B cell (primary cell): ENCODE data around the gene PARP12. TPM values are rescaled to one million over a fixed set of nuclear protein-coding genes. Genes with fewer than 3 reads are reported as not detected.

ENCODE experiments used
- ATAC-seq: fragments of 200-7000 bp; cut with Tn5 transposase; one replicate; pipeline ENCODE4 v1.10.0; 2021; ENCODE audit warnings: low read depth, mild to moderate bottlenecking, moderate number of reproducible peaks, moderate library complexity
- CTCF ChIA-PET: fragments of 350-600 bp; sonication (Branson Sonifier 250); formaldehyde crosslinking; loops from one replicate; lab custom pipeline; 2021; ENCODE audit warnings: antibody characterized with exemption, inconsistent platforms; lab: Charles Lee
- POLR2A ChIA-PET: fragments of 350-600 bp; sonication (Branson Sonifier 250); formaldehyde crosslinking; loops from one replicate; lab custom pipeline; 2021; ENCODE audit warnings: antibody characterized with exemption; lab: Charles Lee
- DNase-seq: peaks from one replicate; pipeline ENCODE4 v3.0.0; 2013
- H2AFZ ChIP-seq: 2 replicates; pipeline ENCODE4 v1.6.1; 2012; ENCODE audit warnings: mild to moderate bottlenecking, low read depth, low read length; ENCODE audit not compliant: insufficient read depth, poor library complexity, severe bottlenecking
- H3K27ac ChIP-seq, 2 donors: 1 replicate in 1 of 2; 2 replicates in 1 of 2; pipeline ENCODE4 v1.5.1; 2012 to 2013; ENCODE audit warnings: low read length in 2 of 2, mild to moderate bottlenecking in 2 of 2, moderate library complexity in 1 of 2
- H3K27me3 ChIP-seq, 4 experiments: fragments of 200-600 bp in 1 of 4; sonication (generic) in 1 of 4; replicated peaks in 1 of 4; 1 replicate in 2 of 4; 2 replicates in 2 of 4; pipeline versions ENCODE4 v1.6.1 to v1.7.0; 2013 to 2016; ENCODE audit warnings: low read length in 3 of 4, mild to moderate bottlenecking in 2 of 4, mixed read lengths in 1 of 4, moderate library complexity in 1 of 4; ENCODE audit not compliant: insufficient read depth in 4 of 4, control insufficient read depth in 3 of 4; ENCODE audit errors: control extremely low read depth in 1 of 4
- H3K36me3 ChIP-seq, 2 experiments: replicated peaks in 1 of 2; 1 replicate in 1 of 2; 2 replicates in 1 of 2; pipeline versions ENCODE4 v1.6.1 to v1.7.1; 2013; ENCODE audit warnings: low read length in 1 of 2; ENCODE audit not compliant: insufficient read depth in 2 of 2, control insufficient read depth in 1 of 2; ENCODE audit errors: control extremely low read depth in 1 of 2, extremely low read depth in 1 of 2
- H3K4me1 ChIP-seq, 2 donors: fragments of 200-600 bp in 1 of 2; sonication (generic) in 1 of 2; 1 replicate in 1 of 2; 2 replicates in 1 of 2; pipeline versions ENCODE4 v1.5.1 to v1.6.1; 2013 to 2017; ENCODE audit warnings: low read length in 2 of 2; ENCODE audit not compliant: control insufficient read depth in 2 of 2, insufficient read depth in 2 of 2
- H3K4me2 ChIP-seq: replicated peaks from 2 replicates; pipeline ENCODE3; 2012; ENCODE audit warnings: mild to moderate bottlenecking, low read depth, low read length; ENCODE audit not compliant: poor library complexity, severe bottlenecking
- H3K4me3 ChIP-seq, 5 experiments: fragments of 200-600 bp in 1 of 5; sonication (generic) in 1 of 5; 1 replicate in 3 of 5; 2 replicates in 2 of 5; pipeline versions ENCODE4 v1.5.1 to v1.7.0; 2011 to 2016; ENCODE audit warnings: low read length in 4 of 5, mild to moderate bottlenecking in 4 of 5, low read depth in 2 of 5, control low read depth in 1 of 5, moderate library complexity in 1 of 5; ENCODE audit not compliant: insufficient read depth in 1 of 5; ENCODE audit errors: control extremely low read depth in 1 of 5, extremely low read depth in 1 of 5
- H3K79me2 ChIP-seq: fragments of 200-600 bp; sonication (generic); one replicate; pipeline ENCODE4 v1.6.0; 2016; ENCODE audit warnings: low read length; ENCODE audit not compliant: control insufficient read depth, insufficient read depth
- H3K9ac ChIP-seq: fragments of 200-600 bp; sonication (generic); 2 replicates; pipeline ENCODE4 v1.6.1; 2017; ENCODE audit warnings: mild to moderate bottlenecking, low read length, moderate library complexity
- H3K9me3 ChIP-seq, 3 donors: one replicate each; pipeline versions ENCODE4 v1.6.1 to v1.7.1; 2013; ENCODE audit warnings: low read length in 2 of 3; ENCODE audit not compliant: control insufficient read depth in 2 of 3, insufficient read depth in 1 of 3; ENCODE audit errors: control extremely low read depth in 1 of 3
- H4K20me1 ChIP-seq: 2 replicates; pipeline ENCODE4 v1.6.0; 2012; ENCODE audit warnings: mild to moderate bottlenecking, low read length; ENCODE audit not compliant: insufficient read depth, control insufficient read depth, poor library complexity, severe bottlenecking
- H3K27ac Mint-ChIP-seq: one replicate; pipeline ENCODE4 v1.8.0; 2021; ENCODE audit warnings: mixed read lengths
- H3K27me3 Mint-ChIP-seq: one replicate; pipeline ENCODE4 v1.8.0; 2021; ENCODE audit warnings: mixed read lengths
- H3K4me1 Mint-ChIP-seq: one replicate; pipeline ENCODE4 v1.8.0; 2021; ENCODE audit warnings: mixed read lengths
- H3K4me3 Mint-ChIP-seq: one replicate; pipeline ENCODE4 v1.8.0; 2021; ENCODE audit warnings: mixed read lengths
- H3K9me3 Mint-ChIP-seq: one replicate; pipeline ENCODE4 v1.8.0; 2022; ENCODE audit warnings: mixed read lengths; ENCODE audit not compliant: insufficient read depth
- EZH2 ChIP-seq: IDR thresholded peaks from 2 replicates; pipeline ENCODE4 v1.6.1; 2012; ENCODE audit warnings: borderline replicate concordance, low read depth, mild to moderate bottlenecking, moderate library complexity, low read length; ENCODE audit not compliant: insufficient read depth, poor library complexity, severe bottlenecking
- WGBS: methylation state at CpG from one replicate; pipeline ENCODE4 v1.1.5; 2013; ENCODE audit warnings: missing lambda C conversion rate; ENCODE audit not compliant: insufficient coverage; 5-methylcytosine and 5-hydroxymethylcytosine counted together
- intact Hi-C: fragments of 100-400 bp; cut with micrococcal nuclease; formaldehyde crosslinking; loops from one replicate; pipeline ENCODE4 v1.10.0; 2022
- polyA plus RNA-seq: library from polyadenylated mRNA; depleted of rRNA; stranded (reverse); fragments of >200 nt; gene quantifications from 2 replicates; pipeline ENCODE4 v1.2.3, GENCODE V29; 2012
- total RNA-seq, 2 donors: library from RNA; stranded (reverse); fragments of 120-200 nt in 1 of 2; gene quantifications; 1 replicate in 1 of 2; 2 replicates in 1 of 2; pipeline versions ENCODE4 v1.2.3 to v1.2.4, GENCODE V29; 2013 to 2022
- TF ChIP-seq, protein P1 (sequence below): fragments of 200-600 bp; IDR thresholded peaks from one replicate; pipeline ENCODE4 v1.8.0; 2022; ENCODE audit warnings: antibody characterized with exemption, mild to moderate bottlenecking

PARP12 gene
- total and polyA plus RNA-seq, 2 donors (not counting 1 experiment from before 2014, with no cell fraction given), result 170 to 177 TPM

DNA sequence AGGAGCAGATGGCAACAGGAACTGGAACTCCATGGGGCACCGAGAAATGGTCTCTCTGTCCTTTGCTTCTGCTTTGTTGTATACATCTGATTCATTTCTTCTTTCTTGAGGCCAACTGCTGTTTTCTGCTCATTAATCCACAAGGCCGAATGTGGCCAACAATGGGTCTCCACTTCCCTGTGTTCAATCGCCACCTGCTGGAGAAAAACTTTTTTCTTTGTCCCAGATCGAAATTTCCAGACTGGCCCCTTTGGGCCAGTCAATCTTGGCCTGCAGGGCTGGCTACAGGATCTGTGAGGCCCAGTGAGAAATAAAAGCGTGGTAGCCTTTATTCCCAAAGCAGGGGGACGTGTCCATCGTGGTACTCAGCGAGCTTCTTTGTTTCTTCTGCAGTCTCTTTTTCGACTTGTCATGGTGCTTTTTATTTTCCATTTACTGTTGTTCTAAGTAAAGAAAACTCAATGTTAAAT lies 58.8 kb downstream of the PARP12 start:
- H3K4me3 ChIP-seq, result no peak overlapping the region
- no peak overlapping the region for H3K9ac ChIP-seq
- no peak overlapping the region for H3K27ac ChIP-seq
- no peaks in the 10 kb centered on the region for H4K20me1 ChIP-seq
- Mint-ChIP-seq H3K27me3 (no peaks in the 10 kb centered on the region), H3K9me3 (no peaks in the 10 kb centered on the region), H3K4me3 (no peak overlapping the region), H3K27ac (peak overlapping the region; percentile 46), H3K4me1 (peaks cover 2% of the 10 kb centered on the region)
- no peaks in the 10 kb centered on the region for H3K36me3 ChIP-seq
- DNase-seq (peak; percentile 61), ATAC-seq (peak; percentile 49)
- intact Hi-C loops, result loop anchor here (1.0 kb wide), 2 partner anchors 358 to 504 kb away; no protein-coding TSS in a partner anchor
- 68% methylated on average over 7 of the region's 9 CpGs for WGBS
- no peaks in the 10 kb centered on the region for H3K79me2 ChIP-seq
- no peak overlapping the region for H2AFZ ChIP-seq
- TF ChIP-seq EZH2, result no peak
- TF ChIP-seq, protein P1, sequence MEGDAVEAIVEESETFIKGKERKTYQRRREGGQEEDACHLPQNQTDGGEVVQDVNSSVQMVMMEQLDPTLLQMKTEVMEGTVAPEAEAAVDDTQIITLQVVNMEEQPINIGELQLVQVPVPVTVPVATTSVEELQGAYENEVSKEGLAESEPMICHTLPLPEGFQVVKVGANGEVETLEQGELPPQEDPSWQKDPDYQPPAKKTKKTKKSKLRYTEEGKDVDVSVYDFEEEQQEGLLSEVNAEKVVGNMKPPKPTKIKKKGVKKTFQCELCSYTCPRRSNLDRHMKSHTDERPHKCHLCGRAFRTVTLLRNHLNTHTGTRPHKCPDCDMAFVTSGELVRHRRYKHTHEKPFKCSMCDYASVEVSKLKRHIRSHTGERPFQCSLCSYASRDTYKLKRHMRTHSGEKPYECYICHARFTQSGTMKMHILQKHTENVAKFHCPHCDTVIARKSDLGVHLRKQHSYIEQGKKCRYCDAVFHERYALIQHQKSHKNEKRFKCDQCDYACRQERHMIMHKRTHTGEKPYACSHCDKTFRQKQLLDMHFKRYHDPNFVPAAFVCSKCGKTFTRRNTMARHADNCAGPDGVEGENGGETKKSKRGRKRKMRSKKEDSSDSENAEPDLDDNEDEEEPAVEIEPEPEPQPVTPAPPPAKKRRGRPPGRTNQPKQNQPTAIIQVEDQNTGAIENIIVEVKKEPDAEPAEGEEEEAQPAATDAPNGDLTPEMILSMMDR, result peak; percentile 75
- H3K4me2 ChIP-seq, result no peak overlapping the region
- H3K27me3 ChIP-seq, result no peaks in the 10 kb centered on the region
- ChIA-PET CTCF (interaction anchor here (0.6 to 11.4 kb wide), 9 partner anchors 87 to 504 kb away, joined by 3 to 269 read pairs (median 5); no protein-coding TSS in a partner anchor), POLR2A (interaction anchor here (2.3 kb wide), 1 partner anchor 359 kb away, joined by 6 read pairs; no protein-coding TSS in a partner anchor)
- peaks cover 0 to 2% of the 10 kb centered on the region in 2 donors for H3K4me1 ChIP-seq
- H3K9me3 ChIP-seq, result no peaks in the 10 kb centered on the region

DNA sequence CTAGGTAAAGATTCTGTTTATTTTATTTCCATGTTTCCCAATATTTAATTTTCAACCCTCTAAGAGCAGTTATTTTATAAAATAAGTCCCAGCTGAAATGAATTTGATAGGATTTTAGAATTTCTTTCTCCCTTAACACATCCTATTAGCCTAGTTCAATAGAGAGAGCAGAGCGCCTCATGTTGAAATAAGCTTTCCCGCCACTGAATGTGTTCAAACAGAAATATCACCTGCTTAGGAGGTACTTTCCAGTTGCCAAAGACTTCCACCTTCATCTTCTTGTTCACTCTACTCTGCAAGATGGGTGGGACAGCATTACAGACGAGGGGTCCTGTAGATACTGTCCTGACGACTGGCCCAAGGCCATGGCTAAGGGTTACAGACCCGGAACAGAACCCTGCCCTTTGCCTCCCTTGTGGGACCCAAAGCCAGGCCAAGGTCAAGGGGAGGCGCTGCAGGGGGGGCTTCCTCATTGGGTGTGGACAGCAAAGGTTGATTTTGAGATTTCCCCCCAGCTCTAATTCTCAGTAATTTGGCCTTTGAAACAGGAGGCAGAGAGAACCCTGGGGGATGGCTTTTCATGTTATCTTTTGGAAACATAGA lies 62.0 kb downstream of the PARP12 start:
- ChIA-PET POLR2A (interaction anchor here (0.5 kb wide), 1 partner anchor 303 kb away, joined by 3 read pairs; no protein-coding TSS in a partner anchor), CTCF (interaction anchor here (1.3 to 11.4 kb wide), 7 partner anchors 107 to 399 kb away, joined by 3 to 269 read pairs (median 5); no protein-coding TSS in a partner anchor)
- H3K4me3 ChIP-seq, result no peak overlapping the region
- no peaks in the 10 kb centered on the region for H3K36me3 ChIP-seq
- H3K4me2 ChIP-seq, result no peak overlapping the region
- Mint-ChIP-seq H3K4me3 (no peak overlapping the region), H3K9me3 (no peaks in the 10 kb centered on the region), H3K4me1 (peaks cover 2% of the 10 kb centered on the region), H3K27ac (no peak overlapping the region), H3K27me3 (no peaks in the 10 kb centered on the region)
- no peak for DNase-seq
- no peak for ATAC-seq
- H4K20me1 ChIP-seq, result no peaks in the 10 kb centered on the region
- no peaks in the 10 kb centered on the region for H3K79me2 ChIP-seq
- H3K9ac ChIP-seq, result no peak overlapping the region
- no peaks in the 10 kb centered on the region for H3K9me3 ChIP-seq
- peaks cover 0 to 2% of the 10 kb centered on the region in 2 donors for H3K4me1 ChIP-seq
- intact Hi-C loops, result no loop called here
- H3K27me3 ChIP-seq, result no peaks in the 10 kb centered on the region
- no peak overlapping the region for H2AFZ ChIP-seq
- 93% methylated on average over 5 of the region's 6 CpGs for WGBS
- TF ChIP-seq, protein P1, result no peak
- no peak for TF ChIP-seq EZH2
- no peak overlapping the region for H3K27ac ChIP-seq
